Heart right ventricle (tissue), 16 donors: ENCODE measurements around the gene CNTNAP4. TPM values are rescaled to one million over a fixed set of nuclear protein-coding genes. Genes with fewer than 3 reads are reported as not detected.

Source experiments
- ATAC-seq, 8 donors: fragments of 200-7000 bp; cut with Tn5 transposase; one replicate each; pipeline ENCODE4 v1.9.1; 2020; ENCODE audit warnings: mild to moderate bottlenecking in 8 of 8, moderate library complexity in 8 of 8, moderate number of reproducible peaks in 1 of 8
- DNase-seq, 2 donors: peaks; one replicate each; pipeline ENCODE4 v3.0.0-alpha.2; 2020
- H3K27ac ChIP-seq, 10 donors: fragments of 200-600 bp; sonication (generic) in 2 of 10; one replicate each; pipeline versions ENCODE4 v1.5.0 to v1.8.0; 2020 to 2022; ENCODE audit warnings: mild to moderate bottlenecking in 3 of 10
- H3K27me3 ChIP-seq, 7 donors: fragments of 200-600 bp; one replicate each; pipeline ENCODE4 v1.8.0; 2021 to 2022; ENCODE audit warnings: mild to moderate bottlenecking in 2 of 7
- H3K36me3 ChIP-seq, 9 donors: fragments of 200-600 bp; sonication (generic) in 1 of 9; one replicate each; pipeline versions ENCODE4 v1.5.0 to v1.8.0; 2020 to 2022; ENCODE audit warnings: mild to moderate bottlenecking in 2 of 9
- H3K4me1 ChIP-seq, 9 donors: fragments of 200-600 bp; sonication (generic) in 1 of 9; one replicate each; pipeline versions ENCODE4 v1.5.0 to v1.8.0; 2020 to 2022; ENCODE audit warnings: mild to moderate bottlenecking in 4 of 9
- H3K4me3 ChIP-seq, 10 donors: fragments of 200-600 bp; sonication (generic) in 2 of 10; one replicate each; pipeline versions ENCODE4 v1.5.0 to v1.8.0; 2020 to 2022; ENCODE audit warnings: mild to moderate bottlenecking in 7 of 10, moderate library complexity in 2 of 10
- H3K9me3 ChIP-seq, 11 donors: fragments of 200-600 bp in 10 of 11; sonication (generic) in 2 of 11; one replicate each; pipeline versions ENCODE4 v1.5.0 to v1.8.0; 2013 to 2022; ENCODE audit warnings: mild to moderate bottlenecking in 2 of 11, control low read depth in 1 of 11, moderate library complexity in 1 of 11
- CTCF ChIP-seq, 9 donors: fragments of 200-600 bp; sonication (generic) in 2 of 9; IDR thresholded peaks; one replicate each; pipeline versions ENCODE4 v1.5.0 to v1.8.0; 2021 to 2022; ENCODE audit warnings: antibody characterized with exemption in 9 of 9, mild to moderate bottlenecking in 5 of 9, moderate library complexity in 1 of 9
- WGBS, 2 donors: extraction: QIAGEN DNeasy Blood & Tissue Kit; methylation state at CpG; one replicate each; pipeline ENCODE4 v1.1.7; 2013; ENCODE audit warnings: inconsistent platforms in 1 of 2; 5-methylcytosine and 5-hydroxymethylcytosine counted together
- intact Hi-C, 10 donors: fragments of 100-400 bp; cut with DNase I; formaldehyde crosslinking; loops; one replicate each; pipeline versions ENCODE4 v1.11.1 to v1.14.2; 2022
- polyA plus RNA-seq, 2 donors: library from polyadenylated mRNA; stranded (reverse); fragments of 200-250 nt; gene quantifications; one replicate each; pipeline ENCODE4 v1.2.3, GENCODE V29; 2013
- total RNA-seq, 10 donors: library from RNA; stranded (reverse); fragmentation: NEBNext Ultra II Directional in 3 of 10; extraction: Animal tissue kit (Norgen Biotek cat#: 25700) in 3 of 10; gene quantifications; one replicate each; pipeline versions ENCODE4 v1.2.1 to v1.2.4, GENCODE V29; 2021 to 2023
- donor health status: Arrhythmogenic right ventricular cardiomyopathy.
- donor health status: ischemic (EF 13 %, LVEDD 7.1; RV severe dilation, severe dysfunction).
- donor health status: healthy with polysubstance abuse.
- donor health status: DM: no; HTN: yes; CAD: no.
- donor health status: DM: no; HTN: no; CAD: no.
- donor health status: ischemic (EF 25% LVEDD 6.9; RV normal size, moderate dysfunction).
- donor health status: ischemic (EF 25% LVEDD 5.7; RV mildly dilated, moderate dysfunction).
- donor health status: healthy.
- donor health status: DM: yes; HTN: yes; CAD: no.
- donor health status: Ischemic cardiomyopathy.
- donor health status: ischemic (EF 35%, LVEDD 5.7; RV mildly dilated, moderate dysfunction).
- donor health status: nonischemic (EF 11% LVEDD 7.7; RV severe dilation, severe dysfunction).
- donor health status: DM: yes; HTN: yes; CAD: no.
- donor health status: PGD.
- donor health status: ischemic (EF 29% LVEDD 5.4; RV normal size, mild dysfunction).
- donor health status: nonischemic (EF 23%, LVEDD 6.1; RV moderate dilation, normal function).

Gene CNTNAP4
- total and polyA plus RNA-seq, 12 donors: not detected

- intact Hi-C loops: no loop called here
- Histone ChIP-seq H3K36me3 (no peaks in the 10 kb centered on the region), H3K9me3 (peaks cover 0 to 3% (median 0%) of the 10 kb centered on the region in 11 donors), H3K27me3 (peaks cover 0 to 3% (median 0%) of the 10 kb centered on the region in 7 donors), H3K4me3 (no peak overlapping the region), H3K27ac (no peak overlapping the region), H3K4me1 (no peaks in the 10 kb centered on the region)
- no peak for TF ChIP-seq CTCF (IDR thresholded peaks at IDR 0.05)
- no peak for DNase-seq
- WGBS, 2 donors: 75 to 81% methylated on average over 3 of the region's 3 CpGs
- no peak for ATAC-seq
Measured at GRCh38 chr16:76293980-76294379, 16.8 kb downstream of the CNTNAP4 start.

GRCh38 chr16:76294396-76295214, 17.4 kb downstream of the CNTNAP4 start:
- peaks cover 0 to 3% (median 0%) of the 10 kb centered on the region in 11 donors for H3K9me3 ChIP-seq
- WGBS, 2 donors: 93 to 96% methylated on average over 3 of the region's 3 CpGs
- H3K4me1 ChIP-seq: no peaks in the 10 kb centered on the region
- DNase-seq (no peak), ATAC-seq (no peak)
- TF ChIP-seq CTCF (IDR thresholded peaks at IDR 0.05): no peak
- H3K27ac ChIP-seq: no peak overlapping the region
- H3K27me3 ChIP-seq: peaks cover 0 to 3% (median 0%) of the 10 kb centered on the region in 7 donors
- intact Hi-C loops: no loop called here
- no peak overlapping the region for H3K4me3 ChIP-seq
- H3K36me3 ChIP-seq: no peaks in the 10 kb centered on the region

GRCh38 chr16:76297941-76298340, 20.7 kb downstream of the CNTNAP4 start:
- DNase-seq (no peak), ATAC-seq (no peak)
- Histone ChIP-seq H3K36me3 (no peaks in the 10 kb centered on the region), H3K27ac (no peak overlapping the region), H3K4me1 (no peaks in the 10 kb centered on the region), H3K9me3 (peaks cover 0 to 3% (median 0%) of the 10 kb centered on the region in 11 donors), H3K4me3 (no peak overlapping the region), H3K27me3 (peaks cover 0 to 3% (median 0%) of the 10 kb centered on the region in 7 donors)
- 56 to 63% methylated on average over 3 of the region's 3 CpGs for WGBS, 2 donors
- intact Hi-C loops: no loop called here
- no peak for TF ChIP-seq CTCF (IDR thresholded peaks at IDR 0.05)

GRCh38 chr16:76303637-76304314, 26.6 kb downstream of the CNTNAP4 start:
- intact Hi-C loops: no loop called here
- Histone ChIP-seq H3K4me1 (no peaks in the 10 kb centered on the region), H3K36me3 (no peaks in the 10 kb centered on the region), H3K27ac (no peak overlapping the region), H3K27me3 (no peaks in the 10 kb centered on the region), H3K4me3 (no peak overlapping the region), H3K9me3 (no peaks in the 10 kb centered on the region)
- no peak for TF ChIP-seq CTCF (IDR thresholded peaks at IDR 0.05)
- WGBS, 2 donors: 71 to 74% methylated on average over 4 of the region's 4 CpGs
- DNase-seq (no peak), ATAC-seq (no peak)
